SK-N-SH (cell line): ENCODE measurements around the gene CPA3.

Source experiments
- CTCF ChIP-seq: fragments of 200-600 bp; sonication (generic); IDR thresholded peaks from 2 replicates; pipeline ENCODE4 v1.6.1; 2017; ENCODE audit warnings: antibody characterized with exemption, mild to moderate bottlenecking, moderate library complexity
- EP300 ChIP-seq, 2 experiments: IDR thresholded peaks; 2 replicates each; pipeline versions ENCODE4 v1.4.0 to v1.6.1; 2012; ENCODE audit warnings: borderline replicate concordance in 1 of 2, low read depth in 1 of 2, low read length in 1 of 2
- EZH2phosphoT487 ChIP-seq: fragments of 200-600 bp; sonication (generic); IDR thresholded peaks from 2 replicates; pipeline ENCODE4 v1.6.1; 2017; ENCODE audit warnings: low read depth, mixed run types, mild to moderate bottlenecking, antibody characterized with exemption, moderate library complexity, borderline replicate concordance
- FOXJ3 ChIP-seq: sonication (generic); formaldehyde crosslinking; IDR thresholded peaks from 2 replicates; pipeline ENCODE4 v1.5.1; 2020; ENCODE audit warnings: mild to moderate bottlenecking, missing genetic modification reagents
- GATA2 ChIP-seq: sonication (generic); formaldehyde crosslinking; IDR thresholded peaks from 2 replicates; pipeline ENCODE4 v1.5.0; 2020; ENCODE audit warnings: mild to moderate bottlenecking, missing genetic modification reagents
- MAX ChIP-seq: IDR thresholded peaks from 2 replicates; pipeline ENCODE4 v1.4.0; 2012; ENCODE audit warnings: low read depth
- MXI1 ChIP-seq: IDR thresholded peaks from 2 replicates; pipeline ENCODE4 v1.6.1; 2012; ENCODE audit warnings: mild to moderate bottlenecking, low read depth, low read length, improper control_type of control experiment
- POLR2AphosphoS5 ChIP-seq: IDR thresholded peaks from 2 replicates; pipeline ENCODE4 v1.6.1; 2012; ENCODE audit warnings: low read depth, low read length
- REST ChIP-seq: IDR thresholded peaks from 2 replicates; pipeline ENCODE4 v1.6.1; 2012; ENCODE audit warnings: mild to moderate bottlenecking, low read depth, low read length, moderate library complexity
- RXRA ChIP-seq: IDR thresholded peaks from 2 replicates; pipeline ENCODE4 v1.4.0; 2012; ENCODE audit warnings: low read depth, mild to moderate bottlenecking, borderline replicate concordance
- SIN3A ChIP-seq: IDR thresholded peaks from 2 replicates; pipeline ENCODE4 v1.6.1; 2012; ENCODE audit warnings: low read depth, mild to moderate bottlenecking, low read length, moderate library complexity, borderline replicate concordance
- SMC3 ChIP-seq: IDR thresholded peaks from 2 replicates; pipeline ENCODE4 v1.6.1; 2012; ENCODE audit warnings: low read depth, low read length, improper control_type of control experiment
- TAF1 ChIP-seq: IDR thresholded peaks from 2 replicates; pipeline ENCODE4 v1.6.1; 2012; ENCODE audit warnings: low read depth, mild to moderate bottlenecking, low read length, moderate library complexity, borderline replicate concordance
- USF2 ChIP-seq: fragments of 150-350 bp; IDR thresholded peaks from 2 replicates; pipeline ENCODE4 v1.6.1; 2017; ENCODE audit warnings: antibody characterized with exemption, low read length, low read depth, borderline replicate concordance

GRCh38 chr3:148828136-148828690 lies 36.9 kb upstream of the CPA3 start:
- no peak for TF ChIP-seq REST
- TF ChIP-seq USF2: no peak
- TF ChIP-seq CTCF: no peak
- TF ChIP-seq EP300 (IDR thresholded peaks at IDR 0.05; ENCODE audit: borderline replicate concordance in 1 of 2, low read depth in 1 of 2, low read length in 1 of 2): no peak
- no peak for TF ChIP-seq MAX
- no peak for TF ChIP-seq POLR2AphosphoS5
- TF ChIP-seq GATA2 (CRISPR knock-in tag): no peak
- TF ChIP-seq FOXJ3 (CRISPR knock-in tag): no peak
- no peak for TF ChIP-seq EZH2phosphoT487
- no peak for TF ChIP-seq RXRA
- no peak for TF ChIP-seq SMC3
- no peak for TF ChIP-seq TAF1
- no peak for TF ChIP-seq MXI1
- TF ChIP-seq SIN3A: no peak
